IPS-11a (cell line): Measurements from ENCODE around the gene FBLN7.

ENCODE experiments used
- H3K4me3 ChIP-seq: one replicate; pipeline ENCODE4 v1.5.1; 2013; ENCODE audit warnings: low read depth, low read length, control low read depth

The FBLN7 gene

GRCh38 chr2:112140899-112141625, 2.9 kb downstream of the FBLN7 start:
- no peak overlapping the region for H3K4me3 ChIP-seq

GRCh38 chr2:112141626-112142007, 3.4 kb downstream of the FBLN7 start:
- no peak overlapping the region for H3K4me3 ChIP-seq

- no peak overlapping the region for H3K4me3 ChIP-seq
Observed at GRCh38 chr2:112142525-112143078, 4.4 kb downstream of the FBLN7 start.

GRCh38 chr2:112143150-112143549, 5.0 kb downstream of the FBLN7 start:
- no peak overlapping the region for H3K4me3 ChIP-seq

GRCh38 chr2:112144966-112145365, 6.8 kb downstream of the FBLN7 start:
- no peak overlapping the region for H3K4me3 ChIP-seq

GRCh38 chr2:112147382-112148168, 9.4 kb downstream of the FBLN7 start:
- no peak overlapping the region for H3K4me3 ChIP-seq

- H3K4me3 ChIP-seq: no peak overlapping the region
Observed at GRCh38 chr2:112148477-112148876, 10.3 kb downstream of the FBLN7 start.

- no peak overlapping the region for H3K4me3 ChIP-seq
Observed at GRCh38 chr2:112149194-112149593, 11.0 kb downstream of the FBLN7 start.

- no peak overlapping the region for H3K4me3 ChIP-seq
Observed at GRCh38 chr2:112149866-112150435, 11.8 kb downstream of the FBLN7 start.

- no peak overlapping the region for H3K4me3 ChIP-seq
Observed at GRCh38 chr2:112150447-112150846, 12.3 kb downstream of the FBLN7 start.

GRCh38 chr2:112150851-112151250, 12.7 kb downstream of the FBLN7 start:
- H3K4me3 ChIP-seq: no peak overlapping the region

- no peak overlapping the region for H3K4me3 ChIP-seq
Observed at GRCh38 chr2:112151271-112151670, 13.1 kb downstream of the FBLN7 start.

- H3K4me3 ChIP-seq: no peak overlapping the region
Observed at GRCh38 chr2:112151701-112152440, 13.7 kb downstream of the FBLN7 start.

GRCh38 chr2:112152476-112153178, 14.4 kb downstream of the FBLN7 start:
- no peak overlapping the region for H3K4me3 ChIP-seq

- H3K4me3 ChIP-seq: no peak overlapping the region
Observed at GRCh38 chr2:112153179-112153490, 14.9 kb downstream of the FBLN7 start.

- H3K4me3 ChIP-seq: no peak overlapping the region
Observed at GRCh38 chr2:112153501-112153900, 15.3 kb downstream of the FBLN7 start.

- H3K4me3 ChIP-seq: no peak overlapping the region
Observed at GRCh38 chr2:112154246-112155117, 16.3 kb downstream of the FBLN7 start.

GRCh38 chr2:112155331-112156151, 17.4 kb downstream of the FBLN7 start:
- no peak overlapping the region for H3K4me3 ChIP-seq
